A673 (cell line): Measurements from ENCODE around the gene OGG1. TPM values are rescaled to one million over a fixed set of nuclear protein-coding genes. Genes with fewer than 3 reads are reported as not detected.

ENCODE experiments used
- BruUV-seq: library from RNA; stranded (reverse); fragments of 400-500 nt; replicated peaks from 2 replicates; lab custom pipeline; 2021; lab: Mats Ljungman, UMichigan
- CTCF ChIA-PET: fragments of 300-600 bp; sonication (Branson Sonifier 250); formaldehyde crosslinking; loops from one replicate; lab custom pipeline; 2022; ENCODE audit warnings: antibody characterized with exemption; lab: Charles Lee
- POLR2A ChIA-PET: fragments of 300-600 bp; sonication (Branson Sonifier 250); formaldehyde crosslinking; loops from one replicate; lab custom pipeline; 2022; ENCODE audit warnings: antibody characterized with exemption; ENCODE audit not compliant: low non-redundant PET; lab: Charles Lee
- DNase-seq: peaks from one replicate; pipeline ENCODE4 v3.0.0-alpha.2; 2015; ENCODE audit warnings: low spot score
- H3K27ac ChIP-seq: fragments of 200-600 bp; sonication (generic); 2 replicates; pipeline ENCODE4 v1.5.1; 2016; ENCODE audit warnings: mixed run types, low read depth, mild to moderate bottlenecking, mixed read lengths, antibody characterized with exemption, low read length; ENCODE audit not compliant: poor library complexity, severe bottlenecking
- H3K27me3 ChIP-seq: fragments of 200-600 bp; sonication (generic); replicated peaks from 2 replicates; pipeline ENCODE4 v1.6.1; 2017; ENCODE audit warnings: mixed run types, low read depth, mild to moderate bottlenecking, mixed read lengths, antibody characterized with exemption, low read length; ENCODE audit not compliant: insufficient read depth, poor library complexity
- H3K36me3 ChIP-seq: fragments of 200-600 bp; sonication (generic); 2 replicates; pipeline ENCODE4 v1.6.1; 2016; ENCODE audit warnings: mixed run types, mild to moderate bottlenecking, mixed read lengths, antibody characterized with exemption, low read length; ENCODE audit not compliant: insufficient read depth, poor library complexity, severe bottlenecking
- H3K4me1 ChIP-seq: fragments of 200-600 bp; sonication (generic); 2 replicates; pipeline ENCODE4 v1.6.1; 2017; ENCODE audit warnings: mixed run types, mild to moderate bottlenecking, mixed read lengths, antibody characterized with exemption, low read length; ENCODE audit not compliant: insufficient read depth, poor library complexity, severe bottlenecking
- H3K4me3 ChIP-seq: fragments of 200-600 bp; sonication (generic); 2 replicates; pipeline ENCODE4 v1.5.1; 2016; ENCODE audit warnings: low read depth, mixed run types, mild to moderate bottlenecking, mixed read lengths, low read length; ENCODE audit not compliant: poor library complexity, severe bottlenecking
- H3K9me3 ChIP-seq: fragments of 200-600 bp; sonication (generic); 2 replicates; pipeline ENCODE4 v1.6.1; 2016; ENCODE audit warnings: mixed run types, low read depth, mild to moderate bottlenecking, mixed read lengths, antibody characterized with exemption, low read length; ENCODE audit not compliant: poor library complexity, severe bottlenecking
- CTCF ChIP-seq: fragments of 300-800, 200-600 bp; sonication (generic); conservative IDR thresholded peaks from 2 replicates; pipeline ENCODE4 v1.5.1; 2017; ENCODE audit warnings: low read depth, mild to moderate bottlenecking, antibody characterized with exemption, low read length, moderate library complexity, mixed read lengths
- EZH2 ChIP-seq: fragments of 200-600 bp; sonication (generic); IDR thresholded peaks from 2 replicates; pipeline ENCODE4 v1.6.1; 2017; ENCODE audit warnings: borderline replicate concordance, low read depth, mild to moderate bottlenecking, mixed read lengths, antibody characterized with exemption, low read length; ENCODE audit not compliant: poor library complexity, severe bottlenecking
- intact Hi-C: fragments of 100-400 bp; cut with micrococcal nuclease; formaldehyde crosslinking; loops from one replicate; pipeline ENCODE4 v1.10.0; 2022; ENCODE audit not compliant: unreplicated experiment
- total RNA-seq: library from RNA; stranded (reverse); gene quantifications from 2 replicates; pipeline ENCODE4 v1.2.3, GENCODE V29; 2021

The OGG1 gene
- total RNA-seq, 1 experiment from 2014 or later = 60.2 TPM

DNA sequence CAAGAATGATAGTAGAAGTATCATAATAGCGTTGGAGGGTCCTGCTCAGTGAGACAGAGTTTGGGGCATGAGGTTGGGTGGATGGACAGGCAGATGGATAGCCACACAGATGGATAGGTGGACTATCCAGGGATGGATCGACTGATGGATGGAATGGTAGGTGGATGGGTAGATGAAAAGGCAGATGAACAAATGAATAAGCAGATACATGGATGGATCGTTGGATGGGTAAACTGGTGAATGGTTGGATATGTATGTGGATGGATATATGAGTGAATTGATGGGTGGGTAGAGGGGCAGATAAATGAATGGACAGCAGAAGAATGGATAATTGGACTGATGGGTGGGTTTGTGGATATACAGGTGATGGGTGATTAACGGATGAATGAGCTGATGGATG, 36.6 kb upstream of the OGG1 start:
- CTCF ChIA-PET = no interaction called here
- no peaks in the 10 kb centered on the region for H3K9me3 ChIP-seq
- H3K4me1 ChIP-seq = no peaks in the 10 kb centered on the region
- no peaks in the 10 kb centered on the region for H3K36me3 ChIP-seq
- no peak for TF ChIP-seq CTCF
- no peak for TF ChIP-seq EZH2
- POLR2A ChIA-PET = interaction anchor here (0.5 kb wide), 1 partner anchor 316 kb away, joined by 3 read pairs; the partner anchor contains the start of gene SETD5
- no peak overlapping the region for H3K4me3 ChIP-seq
- intact Hi-C loops = no loop called here
- no peak for DNase-seq
- no TSS peak for BruUV-seq
- H3K27me3 ChIP-seq = peaks cover 25% of the 10 kb centered on the region
- H3K27ac ChIP-seq = no peak overlapping the region

- no peak for DNase-seq
- intact Hi-C loops = no loop called here
Observed at GRCh38 chr3:9715136-9715535, 34.6 kb upstream of the OGG1 start.

GRCh38 chr3:9715764-9716437, 33.9 kb upstream of the OGG1 start:
- Histone ChIP-seq H3K9me3 (no peaks in the 10 kb centered on the region), H3K36me3 (no peaks in the 10 kb centered on the region), H3K4me3 (no peak overlapping the region), H3K27me3 (peaks cover 37% of the 10 kb centered on the region), H3K4me1 (no peaks in the 10 kb centered on the region), H3K27ac (no peak overlapping the region)
- TF ChIP-seq CTCF = peak; percentile 51
- TF ChIP-seq EZH2 = no peak
- DNase-seq = peak; percentile 58
- ChIA-PET POLR2A (no interaction called here), CTCF (interaction anchor here (0.7 kb wide), 1 partner anchor 362 kb away, joined by 3 read pairs; no protein-coding TSS in a partner anchor)
- intact Hi-C loops = no loop called here
- no TSS peak for BruUV-seq

More at GRCh38 chr3:9715136-9715535, 34.6 kb upstream of the OGG1 start:
- peaks cover 30% of the 10 kb centered on the region for H3K27me3 ChIP-seq
- no TSS peak for BruUV-seq
- H3K36me3 ChIP-seq = no peaks in the 10 kb centered on the region
- no peak for TF ChIP-seq EZH2
- no peak for TF ChIP-seq CTCF
- ChIA-PET POLR2A (no interaction called here), CTCF (no interaction called here)
- H3K4me3 ChIP-seq = no peak overlapping the region
- no peaks in the 10 kb centered on the region for H3K4me1 ChIP-seq
- H3K27ac ChIP-seq = no peak overlapping the region
- H3K9me3 ChIP-seq = no peaks in the 10 kb centered on the region
